Bone marrow (tissue), 2 donors: ENCODE data around the gene BRD7.

Experiments used
- DNase-seq, 2 donors: peaks; one replicate each; lab custom pipeline; 2025; lab: John Stamatoyannopoulos, UW

Gene BRD7

DNA sequence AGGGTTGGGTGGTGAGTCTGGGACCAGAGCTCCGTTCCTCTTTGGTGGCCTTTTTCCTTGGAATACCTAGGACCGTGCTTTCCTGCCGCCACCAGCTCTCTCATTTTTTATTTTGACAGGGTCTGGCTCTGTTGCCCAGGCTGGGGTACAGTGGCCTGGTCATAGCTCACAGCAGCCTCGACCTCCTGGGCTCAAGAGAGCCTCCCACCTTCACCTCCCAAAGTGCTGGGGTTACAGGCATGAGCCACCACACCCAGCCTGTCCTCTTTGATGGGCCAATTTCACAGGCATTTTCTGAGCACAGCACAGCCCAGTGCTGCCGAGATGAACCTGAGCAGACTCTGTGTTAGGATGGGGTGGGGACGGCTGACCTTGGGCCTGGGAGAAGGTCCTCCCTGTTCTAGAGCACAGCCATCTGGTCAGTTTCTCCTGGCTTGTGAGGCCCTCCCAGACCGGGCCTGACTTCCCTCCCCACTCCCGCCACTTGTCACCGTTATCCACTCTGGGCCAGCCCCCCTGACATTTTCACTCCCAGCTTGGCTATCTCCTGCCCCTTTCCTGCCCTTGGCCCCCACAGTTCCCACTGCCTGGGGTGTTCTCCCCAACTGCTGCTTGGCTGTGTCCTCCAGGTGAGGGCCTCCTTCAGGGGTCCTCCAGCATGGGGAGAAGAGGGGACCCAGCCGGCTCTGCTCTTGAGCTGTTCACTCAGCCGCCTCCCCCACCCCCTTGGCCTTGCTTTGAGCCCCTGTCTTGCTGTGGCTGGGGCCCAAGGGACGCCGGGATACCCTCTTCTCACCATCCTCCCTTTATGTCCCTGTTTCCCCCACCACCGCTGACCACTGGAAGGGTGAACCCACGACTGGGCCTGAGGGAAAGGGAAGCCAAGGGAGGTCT lies 97.4 kb downstream of the BRD7 start:
- DNase-seq = no peak

DNA sequence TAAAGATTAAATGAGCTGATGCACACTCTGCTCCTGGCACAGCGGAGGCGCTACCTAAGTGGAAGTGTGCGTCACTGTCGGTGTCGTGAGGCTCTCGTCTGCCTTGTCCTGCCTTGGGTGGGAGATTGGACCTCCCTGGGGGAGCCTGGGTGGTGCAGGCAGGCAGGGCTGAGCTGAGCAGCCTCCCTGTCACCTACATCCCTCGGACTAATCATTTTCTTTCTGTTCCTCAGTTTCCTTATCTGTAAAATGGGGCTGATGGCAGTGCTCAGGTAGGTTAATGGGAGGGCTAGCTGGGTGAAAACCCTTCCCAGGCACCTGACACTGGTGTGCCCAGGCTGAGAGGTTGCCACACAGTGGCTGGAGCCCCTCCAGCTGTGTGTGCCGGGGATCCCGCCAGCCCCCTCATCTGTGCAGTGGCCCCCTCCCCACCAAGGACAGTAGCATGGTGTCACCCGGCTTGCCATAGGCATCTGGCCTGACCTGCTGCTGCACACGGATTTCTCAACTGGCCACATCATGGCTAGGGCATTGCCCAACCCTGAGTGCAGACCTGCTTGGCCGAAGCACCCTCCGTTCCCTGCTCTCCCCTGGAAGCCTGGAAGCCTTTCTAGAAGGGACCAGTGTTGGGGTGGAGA lies 98.2 kb downstream of the BRD7 start:
- DNase-seq = no peak

DNA sequence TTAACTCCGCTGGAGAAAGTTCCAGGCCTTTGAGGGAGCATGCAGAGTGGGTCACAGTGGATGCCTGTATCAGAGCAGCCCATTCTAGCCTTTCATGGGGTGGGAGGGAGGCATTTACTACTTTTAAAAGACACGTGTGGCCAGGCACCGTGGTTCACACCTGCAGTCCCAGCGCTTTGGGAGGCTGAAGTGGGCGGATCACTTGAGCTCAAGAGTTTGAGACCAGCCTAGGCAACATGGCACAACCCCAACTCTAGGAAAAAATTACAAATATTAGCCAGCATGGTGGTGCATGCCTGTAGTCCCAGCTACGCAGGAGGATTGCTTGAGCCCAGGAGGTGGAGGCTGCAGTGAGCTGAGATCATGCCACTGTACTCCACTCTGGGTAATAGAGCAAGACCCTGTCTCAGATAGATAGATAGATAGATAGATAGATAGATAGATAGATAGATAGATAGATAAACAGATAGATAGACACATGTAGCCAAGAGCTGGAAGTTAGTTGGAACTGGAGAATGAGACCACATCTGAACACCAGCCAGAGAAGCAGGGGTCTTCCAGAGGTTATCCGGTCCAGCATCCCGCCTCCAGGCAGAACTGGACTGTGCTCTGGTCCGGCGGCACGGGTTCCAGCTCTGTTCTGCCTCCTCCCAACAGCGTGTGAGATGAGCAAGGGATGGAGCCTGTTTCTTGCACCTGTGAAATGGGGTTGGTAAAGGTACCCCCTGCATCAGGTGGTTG lies 98.8 kb downstream of the BRD7 start:
- DNase-seq = no peak

DNA sequence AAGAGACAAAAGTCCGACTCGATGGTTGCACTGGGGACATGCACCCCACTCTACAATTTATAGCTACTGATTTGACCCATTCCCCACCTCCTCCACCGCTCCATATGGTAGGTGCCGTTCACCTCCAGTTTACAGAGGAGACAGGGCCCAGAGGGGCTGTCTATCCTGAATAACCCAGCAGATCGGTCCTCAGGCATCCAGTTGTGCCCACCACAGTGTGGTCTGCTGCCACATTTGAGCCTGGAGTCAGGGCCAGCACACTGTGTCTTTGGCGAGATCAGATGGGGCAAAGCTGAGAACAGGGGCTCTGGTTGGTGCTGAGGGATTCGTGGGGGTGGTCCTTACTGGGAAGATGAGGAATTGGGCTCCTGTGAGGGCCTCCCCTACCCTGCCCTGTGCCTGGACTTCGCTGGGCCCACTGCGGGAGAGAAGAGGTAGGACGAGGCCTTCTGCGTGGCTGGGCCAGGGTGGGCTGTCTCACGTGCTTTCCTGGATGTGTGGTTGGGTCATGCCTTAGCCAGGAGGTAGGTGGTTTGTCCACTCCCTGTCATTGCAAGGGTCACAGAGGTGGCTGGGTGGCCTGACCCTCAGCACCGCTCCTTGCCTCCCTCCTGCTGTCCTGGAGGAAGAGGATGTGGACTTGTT lies 99.6 kb downstream of the BRD7 start:
- no peak for DNase-seq

DNA sequence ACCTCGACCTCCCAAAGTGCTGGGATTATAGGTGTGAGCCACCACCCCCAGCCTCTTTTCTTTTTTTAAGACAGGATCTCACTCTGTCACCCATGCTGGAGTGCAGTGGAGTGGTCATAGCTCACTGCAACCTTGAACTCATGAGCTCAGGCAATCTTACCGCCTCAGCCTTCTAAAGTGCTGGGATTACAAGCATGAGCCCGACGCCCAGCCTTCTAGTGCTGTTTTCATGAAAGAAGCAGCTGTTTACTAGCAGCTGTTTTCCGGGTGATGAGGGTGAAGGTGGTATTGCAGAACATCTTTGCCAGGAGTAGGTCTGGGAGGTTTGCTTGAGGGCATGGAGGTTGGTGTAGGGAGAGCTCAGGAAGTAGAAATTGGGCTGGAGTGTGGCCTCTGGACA lies 100.4 kb downstream of the BRD7 start:
- DNase-seq = no peak

DNA sequence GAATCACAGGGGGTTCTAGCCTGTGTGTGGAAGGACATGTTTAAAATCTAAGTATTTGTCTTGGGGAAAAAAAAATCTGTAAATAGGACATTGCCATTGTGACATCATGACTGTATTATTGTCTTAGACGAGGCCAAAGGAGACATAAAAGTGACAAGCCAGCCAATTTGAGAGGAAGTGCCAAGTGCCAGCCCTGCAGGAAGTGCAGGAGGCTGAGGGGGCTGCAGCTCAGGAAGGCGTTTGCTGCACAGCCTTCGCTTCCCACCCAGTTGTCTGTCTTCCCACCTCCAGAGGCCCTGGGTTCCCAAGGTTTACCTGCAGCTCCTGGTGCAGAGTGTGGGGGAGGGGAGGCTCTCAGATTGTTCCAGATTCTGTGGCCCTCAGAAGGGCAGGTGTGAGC lies 101.1 kb downstream of the BRD7 start:
- DNase-seq = peak in 1 of 2 donors; percentile 61

DNA sequence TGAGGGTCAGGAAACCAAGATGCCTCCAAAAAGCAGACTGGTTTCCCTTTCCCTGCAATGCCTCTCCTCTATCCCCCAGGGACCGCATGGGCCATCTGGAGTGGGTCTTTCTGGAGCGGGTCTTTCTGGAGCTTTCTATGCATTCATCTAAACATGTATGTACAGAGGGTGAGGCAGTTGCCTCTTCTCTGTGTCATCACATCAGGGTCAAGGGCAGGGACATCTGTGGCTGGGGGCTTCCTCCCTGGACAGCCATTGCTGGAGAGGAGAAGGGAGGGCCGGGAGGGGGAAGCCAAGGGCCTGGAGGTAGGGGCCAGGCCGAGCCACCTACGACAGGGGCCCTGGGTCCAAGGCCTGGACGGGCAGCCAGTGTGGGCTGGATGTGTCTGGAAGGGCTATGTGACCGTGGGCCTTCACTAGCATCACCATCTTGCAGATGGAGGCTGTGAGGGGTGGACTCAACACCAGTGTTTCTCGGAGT lies 101.6 kb downstream of the BRD7 start:
- no peak for DNase-seq

DNA sequence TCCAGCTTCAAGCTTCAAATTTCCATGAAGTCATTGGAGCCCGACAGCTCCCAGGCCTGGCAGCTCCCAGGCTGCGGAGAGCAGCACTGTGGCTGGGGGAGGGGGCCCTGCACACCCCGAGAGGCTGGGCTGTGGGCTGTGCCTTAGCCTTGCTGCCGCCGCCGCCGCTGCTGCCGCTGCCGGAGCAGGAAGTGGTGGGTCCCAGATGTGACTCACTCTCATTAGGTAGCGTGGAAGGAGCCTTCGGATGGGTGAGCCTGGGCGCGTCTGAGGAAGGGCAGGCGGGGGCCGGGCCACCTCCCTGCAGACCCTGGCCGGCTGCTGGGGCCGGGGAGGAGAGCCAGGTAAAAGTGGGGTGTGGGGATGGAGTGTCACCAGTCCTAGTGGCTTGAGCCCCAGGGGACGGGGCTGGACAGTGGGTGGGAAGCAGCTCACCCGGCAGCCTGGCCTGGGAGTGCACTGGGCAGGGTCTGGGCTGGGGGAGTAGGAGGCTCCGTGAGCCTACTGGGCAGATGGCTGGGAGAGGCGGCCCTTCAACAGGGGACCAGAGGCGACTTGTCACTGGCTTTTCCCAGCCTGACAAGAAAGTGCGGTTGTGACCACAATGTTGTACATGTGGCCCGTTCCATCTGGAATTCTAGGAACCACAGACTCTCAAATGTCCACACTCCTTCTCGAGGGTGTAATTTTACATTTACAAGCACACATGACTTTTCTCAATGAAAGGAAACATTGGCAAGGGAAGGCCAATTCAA lies 102.3 kb downstream of the BRD7 start, which contains the start of gene ADCY7:
Gene ADCY7, plus strand, starts transcription at position 215 of the 755 bp plus-strand sequence. CDS start 21,629 bp downstream, outside the sequence.
- DNase-seq = peak; percentile 31 to 82
